Lower lobe of right lung (tissue), 2 donors: ENCODE data around the gene TPH2. TPM values are rescaled to one million over a fixed set of nuclear protein-coding genes. Genes with fewer than 3 reads are reported as not detected.

Experiments
- ATAC-seq, 2 donors: fragments of 200-7000 bp; cut with Tn5 transposase; one replicate each; pipeline ENCODE4 v1.9.1; 2020 to 2022; ENCODE audit warnings: mild to moderate bottlenecking in 2 of 2, moderate library complexity in 2 of 2
- DNase-seq: peaks from one replicate; pipeline ENCODE4 v3.0.0-alpha.2; 2020
- H3K27ac ChIP-seq: fragments of 200-600 bp; one replicate; pipeline ENCODE4 v1.8.0; 2022
- H3K27me3 ChIP-seq: fragments of 200-600 bp; one replicate; pipeline ENCODE4 v1.8.0; 2022; ENCODE audit warnings: low read depth
- H3K36me3 ChIP-seq: fragments of 200-600 bp; one replicate; pipeline ENCODE4 v1.8.0; 2022; ENCODE audit warnings: mild to moderate bottlenecking
- H3K4me1 ChIP-seq: fragments of 200-600 bp; one replicate; pipeline ENCODE4 v1.8.0; 2022
- H3K4me3 ChIP-seq: fragments of 200-600 bp; one replicate; pipeline ENCODE4 v1.8.0; 2022; ENCODE audit warnings: mild to moderate bottlenecking
- H3K9me3 ChIP-seq: fragments of 200-600 bp; one replicate; pipeline ENCODE4 v1.8.0; 2022
- CTCF ChIP-seq: fragments of 200-600 bp; IDR thresholded peaks from one replicate; pipeline ENCODE4 v1.8.0; 2022; ENCODE audit warnings: antibody characterized with exemption, mild to moderate bottlenecking
- intact Hi-C: fragments of 100-400 bp; cut with DNase I; formaldehyde crosslinking; loops from one replicate; pipeline ENCODE4 v1.11.0; 2022
- total RNA-seq: library from RNA; stranded (reverse); fragmentation: NEBNext Ultra II Directional; extraction: Animal tissue kit (Norgen Biotek cat#: 25700); gene quantifications from one replicate; pipeline ENCODE4 v1.2.1, GENCODE V29; 2021
- donor health status: DM: no; HTN: yes; CAD: no; lungs with severe emphysema.

Gene TPH2
- total RNA-seq, 1 donor from 2014 or later: not detected

GRCh38 chr12:71950819-71951218 lies 12.2 kb downstream of the TPH2 start:
- no peak for DNase-seq
- no peaks in the 10 kb centered on the region for H3K9me3 ChIP-seq
- intact Hi-C loops: no loop called here
- no peak overlapping the region for H3K27ac ChIP-seq
- H3K4me1 ChIP-seq: peaks cover 10% of the 10 kb centered on the region
- H3K27me3 ChIP-seq: no peaks in the 10 kb centered on the region
- TF ChIP-seq CTCF: no peak
- no peak for ATAC-seq
- H3K4me3 ChIP-seq: no peak overlapping the region
- H3K36me3 ChIP-seq: no peaks in the 10 kb centered on the region

GRCh38 chr12:71954083-71954778 lies 15.6 kb downstream of the TPH2 start:
- no peak for ATAC-seq
- Histone ChIP-seq H3K27me3 (no peaks in the 10 kb centered on the region), H3K27ac (no peak overlapping the region), H3K36me3 (no peaks in the 10 kb centered on the region), H3K4me3 (no peak overlapping the region), H3K9me3 (no peaks in the 10 kb centered on the region), H3K4me1 (peaks cover 10% of the 10 kb centered on the region)
- intact Hi-C loops: no loop called here
- no peak for TF ChIP-seq CTCF
- DNase-seq: no peak

- H3K4me1 ChIP-seq: peaks cover 10% of the 10 kb centered on the region
- H3K36me3 ChIP-seq: no peaks in the 10 kb centered on the region
- no peak for ATAC-seq
- no peak overlapping the region for H3K27ac ChIP-seq
- no peak overlapping the region for H3K4me3 ChIP-seq
- H3K27me3 ChIP-seq: no peaks in the 10 kb centered on the region
- intact Hi-C loops: no loop called here
- DNase-seq: no peak
- H3K9me3 ChIP-seq: no peaks in the 10 kb centered on the region
- TF ChIP-seq CTCF: no peak
These were observed 16.2 kb downstream of the TPH2 start for GRCh38 chr12:71954861-71955260.

- Histone ChIP-seq H3K4me3 (no peak overlapping the region), H3K27me3 (no peaks in the 10 kb centered on the region), H3K4me1 (peaks cover 10% of the 10 kb centered on the region), H3K27ac (no peak overlapping the region), H3K9me3 (no peaks in the 10 kb centered on the region), H3K36me3 (no peaks in the 10 kb centered on the region)
- no peak for ATAC-seq
- DNase-seq: no peak
- intact Hi-C loops: no loop called here
- no peak for TF ChIP-seq CTCF
These were observed 17.3 kb downstream of the TPH2 start for GRCh38 chr12:71955970-71956369.

GRCh38 chr12:71958056-71958455 lies 19.4 kb downstream of the TPH2 start:
- peak overlapping the region; percentile 41 for H3K27ac ChIP-seq
- no peak for DNase-seq
- no peak for TF ChIP-seq CTCF
- no peak overlapping the region for H3K4me3 ChIP-seq
- peaks cover 10% of the 10 kb centered on the region for H3K4me1 ChIP-seq
- ATAC-seq: peak; percentile 78 to 90
- no peaks in the 10 kb centered on the region for H3K36me3 ChIP-seq
- H3K27me3 ChIP-seq: no peaks in the 10 kb centered on the region
- intact Hi-C loops: no loop called here
- H3K9me3 ChIP-seq: no peaks in the 10 kb centered on the region
